ENCODE results near the gene OLIG1. TPM values are rescaled to one million over a fixed set of nuclear protein-coding genes. Genes with fewer than 3 reads are reported as not detected.

OLIG1 gene
- total RNA-seq, 3 donors from 2014 or later: not detected

DNA sequence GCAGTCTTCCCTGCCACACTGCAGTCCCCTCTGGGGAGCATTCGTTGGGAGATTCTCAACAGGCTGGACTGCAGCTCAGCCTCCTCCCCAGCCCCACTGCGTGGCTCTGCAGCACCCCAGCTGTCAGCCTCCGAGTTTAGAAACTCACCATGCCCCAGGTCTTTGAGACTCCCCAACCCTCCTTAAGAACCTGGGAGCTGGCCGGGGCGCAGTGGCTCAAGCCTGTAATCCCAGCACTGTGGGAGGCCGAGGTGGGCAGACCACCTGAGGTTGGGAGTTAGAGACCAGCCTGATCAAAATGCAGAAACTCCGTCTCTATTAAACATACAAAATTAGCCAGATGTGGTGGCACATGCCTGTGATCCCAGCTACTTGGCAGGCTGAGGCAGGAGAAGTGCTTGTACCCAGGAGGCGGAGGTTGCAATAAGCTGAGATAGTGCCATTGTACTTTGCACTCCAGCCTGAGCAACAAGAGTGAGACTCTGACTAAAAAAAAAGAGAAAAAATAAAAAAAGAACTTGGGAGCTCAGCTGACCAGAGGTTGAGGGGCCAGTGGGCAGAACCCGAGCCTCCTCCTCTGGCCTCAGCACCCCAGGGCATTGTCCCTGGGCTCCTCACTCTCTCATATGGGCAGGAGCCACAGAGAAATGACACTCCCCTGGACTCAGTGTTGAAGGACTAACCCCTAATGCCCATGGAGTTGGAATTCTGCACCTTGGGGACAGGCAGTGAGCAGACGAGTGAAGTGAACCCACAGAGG, 38.6 kb upstream of the OLIG1 start:
- TF ChIP-seq, protein P1, sequence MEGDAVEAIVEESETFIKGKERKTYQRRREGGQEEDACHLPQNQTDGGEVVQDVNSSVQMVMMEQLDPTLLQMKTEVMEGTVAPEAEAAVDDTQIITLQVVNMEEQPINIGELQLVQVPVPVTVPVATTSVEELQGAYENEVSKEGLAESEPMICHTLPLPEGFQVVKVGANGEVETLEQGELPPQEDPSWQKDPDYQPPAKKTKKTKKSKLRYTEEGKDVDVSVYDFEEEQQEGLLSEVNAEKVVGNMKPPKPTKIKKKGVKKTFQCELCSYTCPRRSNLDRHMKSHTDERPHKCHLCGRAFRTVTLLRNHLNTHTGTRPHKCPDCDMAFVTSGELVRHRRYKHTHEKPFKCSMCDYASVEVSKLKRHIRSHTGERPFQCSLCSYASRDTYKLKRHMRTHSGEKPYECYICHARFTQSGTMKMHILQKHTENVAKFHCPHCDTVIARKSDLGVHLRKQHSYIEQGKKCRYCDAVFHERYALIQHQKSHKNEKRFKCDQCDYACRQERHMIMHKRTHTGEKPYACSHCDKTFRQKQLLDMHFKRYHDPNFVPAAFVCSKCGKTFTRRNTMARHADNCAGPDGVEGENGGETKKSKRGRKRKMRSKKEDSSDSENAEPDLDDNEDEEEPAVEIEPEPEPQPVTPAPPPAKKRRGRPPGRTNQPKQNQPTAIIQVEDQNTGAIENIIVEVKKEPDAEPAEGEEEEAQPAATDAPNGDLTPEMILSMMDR (IDR thresholded peaks at IDR 0.05): no peak
- no peak for TF ChIP-seq POLR2AphosphoS5 (IDR thresholded peaks at IDR 0.05)
- no peak for TF ChIP-seq POLR2A (IDR thresholded peaks at IDR 0.05)
- Histone ChIP-seq H3K4me3 (no peak overlapping the region), H3K36me3 (no peaks in the 10 kb centered on the region), H3K4me1 (no peaks in the 10 kb centered on the region), H3K27ac (no peak overlapping the region), H3K27me3 (peaks cover 3 to 92% of the 10 kb centered on the region in 2 donors), H3K9me3 (no peaks in the 10 kb centered on the region)
- intact Hi-C loops (cut with DNase I; ENCODE audit: low total_unique reads): no loop called here
- no peak for DNase-seq (ENCODE audit: low spot score in 2 of 2)

DNA sequence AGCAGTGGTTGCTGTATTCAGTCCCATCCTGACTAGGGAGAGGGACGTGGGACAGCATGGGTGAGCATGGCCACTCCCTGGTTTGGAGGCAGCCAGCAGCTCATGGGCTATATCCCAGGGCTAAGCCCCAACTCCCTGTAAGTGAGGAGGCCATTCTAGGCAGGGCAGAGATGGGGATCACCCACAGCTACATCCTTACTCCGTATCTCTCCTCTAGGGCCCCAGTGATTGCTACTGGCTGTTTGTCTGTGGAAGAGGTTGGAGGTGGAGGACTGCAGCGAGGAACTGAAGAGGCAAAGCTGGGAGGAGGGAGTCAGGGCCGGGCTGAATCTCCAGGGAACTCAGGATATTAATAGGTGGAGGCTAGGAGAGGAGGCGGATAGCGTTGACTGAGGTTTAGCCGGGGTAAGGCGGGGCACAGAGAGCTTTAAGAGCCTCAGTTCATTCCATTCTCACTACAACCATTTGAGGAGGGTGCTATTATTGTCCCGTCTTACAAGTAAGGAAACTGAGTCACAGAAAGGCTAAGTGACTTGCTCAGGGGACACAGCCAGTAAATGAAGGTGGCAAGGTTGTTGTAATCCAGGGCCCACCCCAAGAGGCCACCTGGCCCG, 37.4 kb upstream of the OLIG1 start:
- Histone ChIP-seq H3K9me3 (no peaks in the 10 kb centered on the region), H3K36me3 (no peaks in the 10 kb centered on the region), H3K4me3 (no peak overlapping the region), H3K27ac (no peak overlapping the region), H3K27me3 (peaks cover 3 to 80% of the 10 kb centered on the region in 2 donors), H3K4me1 (no peaks in the 10 kb centered on the region)
- TF ChIP-seq POLR2A (IDR thresholded peaks at IDR 0.05) (no peak), POLR2AphosphoS5 (IDR thresholded peaks at IDR 0.05) (no peak)
- TF ChIP-seq, protein P1 (IDR thresholded peaks at IDR 0.05): no peak
- intact Hi-C loops (cut with DNase I; ENCODE audit: low total_unique reads): no loop called here
- DNase-seq (ENCODE audit: low spot score in 2 of 2): no peak

DNA sequence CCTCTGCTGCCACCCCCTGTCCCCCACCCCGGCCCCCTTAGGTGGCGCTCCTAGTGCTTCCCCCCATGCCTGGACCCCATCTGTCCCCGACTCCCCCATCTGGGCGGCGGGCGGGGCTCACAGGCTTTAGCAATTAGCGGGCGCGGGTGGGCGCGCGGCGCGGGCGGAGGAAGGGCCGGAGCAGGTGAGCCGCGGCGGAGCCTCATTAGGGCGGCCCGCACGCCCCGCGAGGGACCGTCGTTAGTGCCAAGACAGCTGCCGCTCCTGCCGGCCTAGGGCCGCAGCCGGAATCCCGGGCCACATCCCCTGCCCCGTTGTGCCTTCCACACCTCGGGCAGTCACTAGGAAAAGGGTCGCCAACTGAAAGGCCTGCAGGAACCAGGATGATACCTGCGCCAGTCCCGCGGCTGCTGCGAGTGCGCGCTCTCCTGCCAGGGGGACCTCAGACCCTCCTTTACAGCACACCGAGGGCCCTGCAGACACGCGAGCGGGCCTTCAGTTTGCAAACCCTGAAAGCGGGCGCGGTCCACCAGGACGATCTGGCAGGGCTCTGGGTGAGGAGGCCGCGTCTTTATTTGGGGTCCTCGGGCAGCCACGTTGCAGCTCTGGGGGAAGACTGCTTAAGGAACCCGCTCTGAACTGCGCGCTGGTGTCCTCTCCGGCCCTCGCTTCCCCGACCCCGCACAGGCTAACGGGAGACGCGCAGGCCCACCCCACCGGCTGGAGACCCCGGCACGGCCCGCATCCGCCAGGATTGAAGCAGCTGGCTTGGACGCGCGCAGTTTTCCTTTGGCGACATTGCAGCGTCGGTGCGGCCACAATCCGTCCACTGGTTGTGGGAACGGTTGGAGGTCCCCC, 36.6 kb upstream of the OLIG1 start:
- no peaks in the 10 kb centered on the region for H3K36me3 ChIP-seq
- intact Hi-C loops (cut with DNase I; ENCODE audit: low total_unique reads): no loop called here
- no peak overlapping the region for H3K4me3 ChIP-seq
- no peak for DNase-seq (ENCODE audit: low spot score in 2 of 2)
- no peaks in the 10 kb centered on the region for H3K4me1 ChIP-seq
- TF ChIP-seq, protein P1 (IDR thresholded peaks at IDR 0.05): no peak
- TF ChIP-seq POLR2AphosphoS5 (IDR thresholded peaks at IDR 0.05): no peak
- no peak for TF ChIP-seq POLR2A (IDR thresholded peaks at IDR 0.05)
- H3K9me3 ChIP-seq: no peaks in the 10 kb centered on the region
- H3K27me3 ChIP-seq: peaks cover 3 to 72% of the 10 kb centered on the region in 2 donors
- H3K27ac ChIP-seq: no peak overlapping the region

DNA sequence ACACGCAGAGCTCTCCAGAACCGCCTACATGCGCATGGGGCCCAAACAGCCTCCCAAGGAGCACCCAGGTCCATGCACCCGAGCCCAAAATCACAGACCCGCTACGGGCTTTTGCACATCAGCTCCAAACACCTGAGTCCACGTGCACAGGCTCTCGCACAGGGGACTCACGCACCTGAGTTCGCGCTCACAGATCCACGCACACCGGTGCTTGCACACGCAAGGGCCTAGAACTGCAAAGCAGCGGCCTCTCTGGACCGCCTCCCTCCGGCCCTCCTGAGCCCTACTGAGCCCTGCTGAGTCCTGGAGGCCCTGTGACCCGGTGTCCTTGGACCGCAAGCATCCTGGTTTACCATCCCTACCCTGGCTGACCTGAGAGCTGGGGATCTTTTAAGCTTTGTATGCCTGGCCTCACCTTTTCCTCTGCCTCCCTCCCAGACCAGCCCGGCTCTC, 36.0 kb upstream of the OLIG1 start:
- H3K9me3 ChIP-seq: no peaks in the 10 kb centered on the region
- no peak for TF ChIP-seq POLR2A (IDR thresholded peaks at IDR 0.05)
- no peak for TF ChIP-seq POLR2AphosphoS5 (IDR thresholded peaks at IDR 0.05)
- TF ChIP-seq, protein P1 (IDR thresholded peaks at IDR 0.05): no peak
- intact Hi-C loops (cut with DNase I; ENCODE audit: low total_unique reads): no loop called here
- H3K4me3 ChIP-seq: no peak overlapping the region
- no peaks in the 10 kb centered on the region for H3K36me3 ChIP-seq
- H3K27ac ChIP-seq: no peak overlapping the region
- no peak for DNase-seq (ENCODE audit: low spot score in 2 of 2)
- H3K27me3 ChIP-seq: peaks cover 3 to 65% of the 10 kb centered on the region in 2 donors
- no peaks in the 10 kb centered on the region for H3K4me1 ChIP-seq
